NK-92 (cell line): ENCODE measurements around the gene COL6A2.
"Not testable (repeated sequence)": the region's sequence is repeated elsewhere in the genome, so short reads cannot be mapped to it uniquely, and the experiment has no call there.

ENCODE experiments used
- DNase-seq: peaks from one replicate; lab custom pipeline; 2025; ENCODE audit not compliant: unreplicated experiment; lab: John Stamatoyannopoulos, UW

Gene COL6A2

DNA sequence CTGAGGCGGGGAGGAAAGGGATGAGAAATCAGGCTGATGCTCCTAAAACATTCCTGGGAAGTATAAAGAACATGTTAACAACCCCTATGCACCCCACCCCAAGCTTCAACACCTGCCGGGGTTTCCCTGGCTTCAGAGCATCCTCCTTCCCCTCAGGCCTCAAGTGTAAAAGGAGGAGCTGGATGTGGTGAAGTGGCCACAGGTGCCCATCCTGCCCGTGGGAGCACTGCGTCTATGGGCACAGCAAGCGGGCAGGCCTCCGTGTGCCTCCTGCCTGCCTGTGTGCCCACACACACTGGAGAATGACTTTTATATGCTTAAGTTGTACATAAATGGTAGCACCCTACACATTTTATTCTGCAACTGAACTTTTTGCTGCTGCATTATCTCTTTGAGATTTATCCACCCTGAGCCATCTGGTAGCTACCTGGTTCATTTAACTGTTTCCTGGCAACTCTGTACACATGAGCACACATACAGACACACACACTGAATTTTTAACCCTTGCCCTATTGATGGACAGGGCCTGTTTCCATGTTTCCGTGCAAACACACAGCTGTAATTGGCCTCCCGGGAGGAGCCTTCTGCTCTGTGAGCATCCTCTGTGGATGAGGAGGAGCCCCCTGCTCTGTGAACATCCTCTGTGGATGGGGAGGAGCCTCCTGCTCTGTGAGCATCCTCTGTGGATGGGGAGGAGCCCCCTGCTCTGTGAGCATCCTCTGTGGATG lies 70.9 kb downstream of the COL6A2 start:
- no peak for DNase-seq

DNA sequence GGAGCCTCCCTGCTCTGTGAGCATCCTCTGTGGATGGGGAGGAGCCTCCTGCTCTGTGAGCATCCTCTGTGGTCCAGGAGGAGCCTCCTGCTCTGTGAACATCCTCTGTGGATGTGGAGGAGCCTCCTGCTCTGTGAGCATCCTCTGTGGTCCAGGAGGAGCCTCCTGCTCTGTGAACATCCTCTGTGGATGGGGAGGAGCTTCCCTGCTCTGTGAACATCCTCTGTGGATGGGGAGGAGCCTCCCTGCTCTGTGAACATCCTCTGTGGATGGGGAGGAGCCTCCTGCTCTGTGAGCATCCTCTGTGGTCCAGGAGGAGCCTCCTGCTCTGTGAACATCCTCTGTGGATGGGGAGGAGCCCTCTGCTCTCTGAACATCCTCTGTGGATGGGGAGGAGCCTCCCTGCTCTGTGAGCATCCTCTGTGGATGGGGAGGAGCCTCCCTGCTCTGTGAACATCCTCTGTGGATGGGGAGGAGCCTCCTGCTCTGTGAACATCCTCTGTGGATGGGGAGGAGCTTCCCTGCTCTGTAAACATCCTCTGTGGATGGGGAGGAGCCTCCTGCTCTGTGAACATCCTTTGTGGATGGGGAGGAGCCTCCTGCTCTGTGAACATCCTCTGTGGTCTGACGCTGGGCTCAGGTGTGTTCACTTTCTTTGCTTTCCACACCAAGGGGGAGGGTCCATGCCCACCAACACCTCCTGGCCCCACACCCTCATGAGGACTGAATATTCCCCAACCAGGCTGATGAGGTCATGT lies 72.7 kb downstream of the COL6A2 start:
- not testable (repeated sequence) for DNase-seq

DNA sequence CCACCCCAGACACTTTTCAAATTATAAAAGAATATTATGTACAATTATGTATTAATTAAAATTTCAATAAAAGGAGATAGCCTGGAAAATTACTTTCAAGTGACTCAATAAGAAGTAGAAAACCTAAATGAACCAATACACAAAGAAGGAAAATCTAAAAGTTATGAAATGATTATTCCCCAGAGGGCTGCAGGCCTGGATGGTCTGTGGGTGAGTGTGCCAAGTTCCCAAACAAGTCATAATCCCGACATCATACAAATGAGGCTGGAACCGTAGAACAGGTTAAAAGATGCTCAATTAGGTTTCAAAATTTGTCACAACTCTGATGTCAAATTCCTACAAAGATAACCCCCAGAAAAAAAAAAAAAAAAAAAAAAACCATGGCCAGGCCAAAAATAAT lies 73.7 kb downstream of the COL6A2 start:
- DNase-seq = no peak

DNA sequence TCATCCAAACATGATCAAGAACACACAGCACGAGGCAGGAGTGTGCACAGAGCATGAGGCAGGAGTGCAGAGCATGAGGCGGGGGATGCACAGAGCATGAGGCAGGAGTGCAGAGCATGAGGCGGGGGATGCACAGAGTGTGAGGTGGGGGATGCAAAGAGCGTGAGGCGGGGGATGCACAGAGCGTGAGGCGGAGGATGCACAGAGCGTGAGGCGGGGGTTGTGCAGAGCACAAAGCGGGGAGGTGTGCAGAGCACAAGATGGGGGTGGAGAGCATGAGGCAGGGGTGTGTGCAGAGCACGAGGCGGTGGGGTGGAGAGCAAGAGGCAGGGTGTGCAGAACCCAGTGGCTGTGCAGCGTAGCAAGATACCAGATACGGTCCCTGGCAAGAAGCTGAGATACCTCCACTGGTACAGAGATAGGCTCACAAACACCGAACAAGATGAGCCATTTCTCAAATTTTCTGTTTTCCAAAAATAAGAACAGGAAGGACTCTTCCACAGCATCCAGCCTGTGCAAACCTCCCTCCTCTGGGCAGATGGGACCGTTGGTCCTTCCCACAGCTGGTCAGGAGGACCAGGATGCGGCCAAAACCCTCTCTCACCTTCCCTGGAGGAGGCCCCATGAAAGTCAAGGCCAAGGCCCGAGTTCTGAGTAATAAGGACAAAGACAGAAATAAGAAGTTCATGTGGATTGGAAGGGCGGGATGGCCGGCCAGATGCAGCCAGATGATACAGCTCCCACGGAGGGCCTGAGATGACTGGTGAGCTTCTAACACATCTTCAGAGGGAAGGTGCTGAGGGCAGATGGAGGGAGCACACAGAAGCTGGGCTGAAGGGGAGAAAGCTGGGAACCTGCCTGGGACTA lies 74.3 kb downstream of the COL6A2 start:
- no peak for DNase-seq

DNA sequence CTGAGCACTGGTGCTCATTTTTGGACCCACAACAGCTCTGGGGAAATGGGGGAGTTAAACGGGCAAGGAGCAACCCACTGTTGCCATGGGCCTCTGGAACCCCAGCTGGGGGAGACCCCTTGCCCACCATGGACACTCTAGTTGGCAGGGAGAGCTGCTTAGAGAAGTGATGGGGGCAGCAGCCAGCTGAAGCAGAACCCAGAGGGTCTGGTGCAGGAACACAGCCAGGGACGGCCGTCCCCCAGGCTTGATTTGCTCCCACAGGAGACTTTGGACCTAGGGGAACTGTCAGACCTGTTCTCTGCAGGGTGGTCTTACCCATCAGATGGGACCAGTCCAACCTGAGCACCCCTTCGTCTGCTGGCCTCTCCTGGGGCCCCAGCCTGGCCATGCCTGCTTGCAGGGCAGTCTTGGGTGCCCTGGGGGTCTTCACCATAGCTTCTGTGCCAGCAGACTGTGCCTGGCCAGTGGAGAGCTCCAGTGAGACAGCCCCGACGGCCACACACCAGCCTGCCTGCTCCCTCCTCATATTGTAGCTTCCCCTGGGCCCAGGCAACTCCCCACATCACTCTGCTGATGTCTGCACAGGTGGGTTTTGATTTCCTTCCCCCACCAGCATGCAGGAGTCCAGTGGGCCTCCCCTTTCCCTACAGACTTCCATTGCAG lies 75.1 kb downstream of the COL6A2 start:
- DNase-seq = no peak

DNA sequence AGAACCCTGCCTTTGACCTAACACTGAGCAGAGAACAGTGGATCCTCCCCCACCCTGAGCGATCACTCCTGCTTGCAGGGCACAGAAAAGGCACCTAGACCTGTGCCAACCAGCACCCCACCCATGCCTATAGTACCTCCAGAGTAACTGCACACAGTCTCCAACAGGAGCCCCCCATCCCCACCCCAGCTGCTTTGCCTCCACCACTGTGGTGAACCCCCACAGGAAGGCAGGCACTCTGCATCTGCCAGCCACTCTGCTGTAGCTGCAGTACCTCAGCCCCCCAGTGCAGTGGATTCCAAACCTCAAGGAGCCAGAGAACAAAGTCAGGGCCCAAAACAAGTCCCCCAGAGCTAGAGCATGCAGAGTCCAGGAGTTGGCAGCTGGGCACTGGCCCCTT lies 75.7 kb downstream of the COL6A2 start:
- no peak for DNase-seq

DNA sequence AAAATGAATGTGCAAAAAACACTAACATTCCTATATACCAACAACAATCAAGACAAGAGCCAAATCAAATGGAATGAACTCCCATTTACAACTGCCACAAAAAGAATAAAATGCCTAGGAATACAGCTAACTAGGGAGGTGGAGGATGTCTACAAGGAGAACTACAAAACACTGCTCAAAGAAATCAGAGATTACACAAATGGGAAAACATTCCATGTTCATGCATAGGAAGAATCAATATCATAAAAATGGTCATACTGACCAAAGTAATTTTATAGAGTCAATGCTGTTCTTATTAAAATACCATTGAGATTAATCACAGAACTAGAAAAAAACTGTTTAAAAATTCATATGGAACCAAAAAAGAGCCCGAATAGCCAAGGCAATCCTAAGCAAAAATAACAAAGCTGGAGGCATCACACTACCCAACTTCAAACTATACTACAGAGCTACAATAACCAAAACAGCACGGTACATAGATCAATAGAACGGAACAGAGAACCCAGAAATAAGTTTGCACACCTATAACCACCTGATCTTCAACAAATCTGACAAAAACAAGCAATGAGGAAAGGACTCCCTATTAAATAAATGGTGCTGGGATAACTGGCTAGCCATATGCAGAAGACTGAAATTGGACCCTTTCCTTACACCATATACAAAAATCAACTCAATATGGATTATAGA lies 78.7 kb downstream of the COL6A2 start:
- DNase-seq = not testable (repeated sequence)

DNA sequence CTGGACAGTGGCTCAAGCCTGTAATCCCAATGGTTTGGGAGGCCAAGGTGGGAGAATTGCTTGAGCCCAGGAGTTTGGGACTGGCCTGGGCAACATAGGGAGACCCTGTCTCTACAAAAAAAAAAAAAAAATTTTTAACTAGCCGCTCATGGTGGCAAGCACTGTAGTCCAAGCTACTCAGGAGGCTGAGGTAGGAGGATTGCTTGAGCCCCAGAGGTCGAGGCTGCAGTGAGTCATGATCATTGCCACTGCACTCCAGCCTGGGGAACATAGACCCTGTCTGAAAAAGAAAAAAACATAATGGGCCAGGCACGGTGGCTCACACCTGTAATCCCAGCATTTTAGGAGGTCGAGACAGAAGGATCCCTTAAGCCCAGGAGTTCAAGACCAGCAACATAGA lies 81.0 kb downstream of the COL6A2 start:
- DNase-seq = no peak
